ENCODE data around the gene RALGDS. TPM values are rescaled to one million over a fixed set of nuclear protein-coding genes. Genes with fewer than 3 reads are reported as not detected.

The RALGDS gene
- total RNA-seq, 2 donors from 2014 or later = 24.2 to 39.7 TPM

GRCh38 chr9:133103183-133103986 is 17.7 kb downstream of the RALGDS start:
- peaks cover 55% of the 10 kb centered on the region for H3K36me3 ChIP-seq
- H3K27me3 ChIP-seq = no peaks in the 10 kb centered on the region
- no peaks in the 10 kb centered on the region for H3K4me1 ChIP-seq
- DNase-seq = peak; percentile 79
- H3K9ac ChIP-seq (ENCODE audit: low read depth in 2 of 2, low read length in 2 of 2) = no peak overlapping the region
- no peak overlapping the region for H3K27ac ChIP-seq
- no peak overlapping the region for H3K4me3 ChIP-seq
- no peaks in the 10 kb centered on the region for H3K9me3 ChIP-seq
- intact Hi-C loops (cut with DNase I) = loop anchor here (1.0 to 10.0 kb wide), 2 partner anchors 41 to 59 kb away; no protein-coding TSS in a partner anchor
- TF ChIP-seq CTCF (IDR thresholded peaks at IDR 0.05) = peak; percentile 99

- intact Hi-C loops (cut with DNase I) = loop anchor here (1.0 to 10.0 kb wide), 2 partner anchors 42 to 58 kb away; no protein-coding TSS in a partner anchor
- Histone ChIP-seq H3K9ac (ENCODE audit: low read depth in 2 of 2, low read length in 2 of 2) (no peak overlapping the region), H3K27ac (no peak overlapping the region), H3K4me3 (no peak overlapping the region), H3K4me1 (no peaks in the 10 kb centered on the region), H3K36me3 (peaks cover 51% of the 10 kb centered on the region), H3K9me3 (no peaks in the 10 kb centered on the region), H3K27me3 (no peaks in the 10 kb centered on the region)
- no peak for TF ChIP-seq CTCF (IDR thresholded peaks at IDR 0.05)
- DNase-seq = no peak
Measured at GRCh38 chr9:133102190-133103021, 18.6 kb downstream of the RALGDS start.

- Histone ChIP-seq H3K27ac (no peak overlapping the region), H3K9me3 (no peaks in the 10 kb centered on the region), H3K36me3 (peaks cover 43% of the 10 kb centered on the region), H3K4me1 (no peaks in the 10 kb centered on the region), H3K4me3 (no peak overlapping the region), H3K9ac (ENCODE audit: low read depth in 2 of 2, low read length in 2 of 2) (no peak overlapping the region), H3K27me3 (no peaks in the 10 kb centered on the region)
- no peak for DNase-seq
- TF ChIP-seq CTCF (IDR thresholded peaks at IDR 0.05) = no peak
- intact Hi-C loops (cut with DNase I) = loop anchor here (10.0 kb wide), 1 partner anchor 57 kb away; no protein-coding TSS in a partner anchor
Measured at GRCh38 chr9:133101356-133102189, 19.5 kb downstream of the RALGDS start.

- no peaks in the 10 kb centered on the region for H3K9me3 ChIP-seq
- H3K9ac ChIP-seq (ENCODE audit: low read depth in 2 of 2, low read length in 2 of 2) = no peak overlapping the region
- intact Hi-C loops (cut with DNase I) = loop anchor here (10.0 kb wide), 1 partner anchor 56 kb away; no protein-coding TSS in a partner anchor
- peaks cover 40% of the 10 kb centered on the region for H3K36me3 ChIP-seq
- no peak overlapping the region for H3K4me3 ChIP-seq
- H3K27me3 ChIP-seq = no peaks in the 10 kb centered on the region
- H3K27ac ChIP-seq = no peak overlapping the region
- TF ChIP-seq CTCF (IDR thresholded peaks at IDR 0.05) = no peak
- no peaks in the 10 kb centered on the region for H3K4me1 ChIP-seq
- no peak for DNase-seq
Measured at GRCh38 chr9:133100506-133101355, 20.3 kb downstream of the RALGDS start.
